ENCODE results near the gene ATF4.

Gene ATF4

DNA sequence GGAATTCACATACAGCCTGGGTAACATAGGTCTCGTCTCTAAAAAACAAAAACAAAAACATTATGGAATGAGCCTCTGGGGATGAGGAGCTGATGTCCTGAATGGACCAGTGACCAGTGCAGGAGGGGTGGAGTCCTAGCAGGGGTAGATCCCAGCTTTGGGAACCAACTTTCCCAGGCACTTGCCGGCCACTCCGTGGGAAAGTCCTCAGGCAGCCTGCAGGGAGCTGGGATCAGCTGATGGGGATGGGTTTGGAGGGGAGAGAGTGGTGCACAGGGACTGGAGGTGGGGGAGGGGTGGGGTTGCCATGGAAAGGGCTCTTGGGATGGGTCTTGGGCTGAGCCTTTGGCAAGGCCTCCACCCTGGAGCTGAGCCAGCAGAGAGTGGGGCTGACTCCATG, 44.5 kb upstream of the ATF4 start:
- no peak for DNase-seq
- Histone ChIP-seq H3K4me1 (ENCODE audit: low read length) (peaks cover 26% of the 10 kb centered on the region), H3K79me2 (ENCODE audit: low read length) (peaks cover 86% of the 10 kb centered on the region)

DNA sequence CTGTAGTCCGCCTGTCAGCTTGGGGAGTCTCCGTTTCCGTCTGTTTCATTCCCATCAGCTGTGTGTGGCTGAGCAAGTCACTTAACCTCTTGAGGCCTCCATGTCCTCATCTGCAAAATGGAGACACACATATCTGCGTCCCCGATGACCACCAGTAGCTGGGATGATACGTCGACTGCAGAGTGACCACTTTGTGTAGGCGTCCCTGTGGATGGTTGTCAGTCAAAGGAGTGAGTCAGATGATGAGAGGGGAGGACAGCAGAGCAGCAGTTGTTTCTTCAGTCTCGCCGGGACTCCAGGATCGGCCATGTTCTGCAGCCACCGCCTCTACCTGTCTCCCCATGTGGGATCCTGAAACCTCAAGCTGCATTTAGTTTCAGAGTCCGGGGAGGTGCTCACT, 43.7 kb upstream of the ATF4 start:
- H3K4me2 ChIP-seq (ENCODE audit: low read depth, low read length), result no peak overlapping the region
- no peak for DNase-seq
- no peaks in the 10 kb centered on the region for H3K9me3 ChIP-seq (replicated peaks; ENCODE audit: insufficient read depth, low read length)
- no peak overlapping the region for H3K4me3 ChIP-seq (ENCODE audit: low read length)
- H3K79me2 ChIP-seq (ENCODE audit: low read length), result peaks cover 90% of the 10 kb centered on the region
- no peaks in the 10 kb centered on the region for H3K27me3 ChIP-seq (replicated peaks; ENCODE audit: insufficient read depth, low read length)
- H3K9me2 ChIP-seq (replicated peaks; ENCODE audit: insufficient read depth, low read length), result no peaks in the 10 kb centered on the region
- no peaks in the 10 kb centered on the region for H4K20me1 ChIP-seq (ENCODE audit: insufficient read depth, low read length)
- H3K4me1 ChIP-seq (ENCODE audit: low read length), result peaks cover 18% of the 10 kb centered on the region
- H3K9ac ChIP-seq (ENCODE audit: low read length), result no peak overlapping the region
- no peak overlapping the region for H2AFZ ChIP-seq (ENCODE audit: low read length)
- TF ChIP-seq EZH2phosphoT487 (IDR thresholded peaks at IDR 0.05; ENCODE audit: low read length) (no peak), EZH2 (optimal IDR thresholded peaks at IDR 0.05; ENCODE audit: low read depth, low read length) (no peak)
- TF ChIP-seq, protein P1, sequence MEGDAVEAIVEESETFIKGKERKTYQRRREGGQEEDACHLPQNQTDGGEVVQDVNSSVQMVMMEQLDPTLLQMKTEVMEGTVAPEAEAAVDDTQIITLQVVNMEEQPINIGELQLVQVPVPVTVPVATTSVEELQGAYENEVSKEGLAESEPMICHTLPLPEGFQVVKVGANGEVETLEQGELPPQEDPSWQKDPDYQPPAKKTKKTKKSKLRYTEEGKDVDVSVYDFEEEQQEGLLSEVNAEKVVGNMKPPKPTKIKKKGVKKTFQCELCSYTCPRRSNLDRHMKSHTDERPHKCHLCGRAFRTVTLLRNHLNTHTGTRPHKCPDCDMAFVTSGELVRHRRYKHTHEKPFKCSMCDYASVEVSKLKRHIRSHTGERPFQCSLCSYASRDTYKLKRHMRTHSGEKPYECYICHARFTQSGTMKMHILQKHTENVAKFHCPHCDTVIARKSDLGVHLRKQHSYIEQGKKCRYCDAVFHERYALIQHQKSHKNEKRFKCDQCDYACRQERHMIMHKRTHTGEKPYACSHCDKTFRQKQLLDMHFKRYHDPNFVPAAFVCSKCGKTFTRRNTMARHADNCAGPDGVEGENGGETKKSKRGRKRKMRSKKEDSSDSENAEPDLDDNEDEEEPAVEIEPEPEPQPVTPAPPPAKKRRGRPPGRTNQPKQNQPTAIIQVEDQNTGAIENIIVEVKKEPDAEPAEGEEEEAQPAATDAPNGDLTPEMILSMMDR (IDR thresholded peaks at IDR 0.05; ENCODE audit: low read length), result no peak
- H3K27ac ChIP-seq (ENCODE audit: low read length), result no peak overlapping the region
- peaks cover 15% of the 10 kb centered on the region for H3F3A ChIP-seq (ENCODE audit: insufficient read depth, low read length)
- peaks cover 3% of the 10 kb centered on the region; the same call in 1 of the 2 replicates for H3K36me3 ChIP-seq (replicated peaks; ENCODE audit: insufficient read depth, low read length)

More for the DNA sequence above, 44.5 kb upstream of the ATF4 start:
- H3K4me3 ChIP-seq (ENCODE audit: low read length), result no peak overlapping the region
- H3K9me2 ChIP-seq (replicated peaks; ENCODE audit: insufficient read depth, low read length), result no peaks in the 10 kb centered on the region
- no peaks in the 10 kb centered on the region for H3K27me3 ChIP-seq (replicated peaks; ENCODE audit: insufficient read depth, low read length)
- H4K20me1 ChIP-seq (ENCODE audit: insufficient read depth, low read length), result no peaks in the 10 kb centered on the region
- no peak overlapping the region for H3K4me2 ChIP-seq (ENCODE audit: low read depth, low read length)
- H3K9me3 ChIP-seq (replicated peaks; ENCODE audit: insufficient read depth, low read length), result no peaks in the 10 kb centered on the region
- H3K36me3 ChIP-seq (replicated peaks; ENCODE audit: insufficient read depth, low read length), result peaks cover 3% of the 10 kb centered on the region; the same call in 1 of the 2 replicates
- TF ChIP-seq, protein P1 (IDR thresholded peaks at IDR 0.05; ENCODE audit: low read length), result no peak
- TF ChIP-seq EZH2 (optimal IDR thresholded peaks at IDR 0.05; ENCODE audit: low read depth, low read length) (no peak), EZH2phosphoT487 (IDR thresholded peaks at IDR 0.05; ENCODE audit: low read length) (no peak)
- no peak overlapping the region for H3K9ac ChIP-seq (ENCODE audit: low read length)
- H3K27ac ChIP-seq (ENCODE audit: low read length), result no peak overlapping the region
- peaks cover 23% of the 10 kb centered on the region for H3F3A ChIP-seq (ENCODE audit: insufficient read depth, low read length)
- H2AFZ ChIP-seq (ENCODE audit: low read length), result no peak overlapping the region

DNA sequence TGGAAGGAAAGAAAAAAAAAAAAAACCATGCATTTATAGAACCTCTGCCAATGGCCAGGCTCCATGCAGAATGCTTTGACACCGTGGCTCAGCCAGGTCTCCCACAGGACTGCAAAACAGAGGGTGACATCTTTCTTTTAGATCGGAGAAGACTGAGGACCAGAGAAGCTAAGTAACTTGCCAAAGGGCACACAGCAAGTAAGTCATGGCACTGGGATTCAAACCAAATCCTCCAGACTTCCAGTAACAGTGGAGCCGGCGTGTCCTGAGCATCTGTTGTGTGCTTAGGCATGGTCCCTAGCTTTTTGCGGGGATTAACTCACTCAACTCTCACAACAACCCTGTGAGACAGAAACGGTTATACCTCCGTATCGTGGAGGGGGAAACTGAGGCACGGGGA, 42.8 kb upstream of the ATF4 start:
- peaks cover 96% of the 10 kb centered on the region for H3K79me2 ChIP-seq (ENCODE audit: low read length)
- H3K4me1 ChIP-seq (ENCODE audit: low read length), result peaks cover 9% of the 10 kb centered on the region
- peaks cover 7% of the 10 kb centered on the region for H3F3A ChIP-seq (ENCODE audit: insufficient read depth, low read length)
- peaks cover 3% of the 10 kb centered on the region; the same call in 1 of the 2 replicates for H3K36me3 ChIP-seq (replicated peaks; ENCODE audit: insufficient read depth, low read length)
- TF ChIP-seq, protein P1 (IDR thresholded peaks at IDR 0.05; ENCODE audit: low read length), result no peak
- no peak for TF ChIP-seq EZH2phosphoT487 (IDR thresholded peaks at IDR 0.05; ENCODE audit: low read length)
- TF ChIP-seq EZH2 (optimal IDR thresholded peaks at IDR 0.05; ENCODE audit: low read depth, low read length), result no peak
- H2AFZ ChIP-seq (ENCODE audit: low read length), result no peak overlapping the region
- no peak overlapping the region for H3K4me3 ChIP-seq (ENCODE audit: low read length)
- H3K9ac ChIP-seq (ENCODE audit: low read length), result no peak overlapping the region
- no peaks in the 10 kb centered on the region for H3K9me3 ChIP-seq (replicated peaks; ENCODE audit: insufficient read depth, low read length)
- no peak overlapping the region for H3K4me2 ChIP-seq (ENCODE audit: low read depth, low read length)
- DNase-seq, result no peak
- H3K27me3 ChIP-seq (replicated peaks; ENCODE audit: insufficient read depth, low read length), result no peaks in the 10 kb centered on the region
- no peak overlapping the region for H3K27ac ChIP-seq (ENCODE audit: low read length)
- H3K9me2 ChIP-seq (replicated peaks; ENCODE audit: insufficient read depth, low read length), result no peaks in the 10 kb centered on the region
- H4K20me1 ChIP-seq (ENCODE audit: insufficient read depth, low read length), result no peaks in the 10 kb centered on the region

Measured in MM.1S (cell line).